Putamen (tissue), 1 donor: ENCODE results near the gene RPS3.
"Not testable (repeated sequence)": the region's sequence is repeated elsewhere in the genome, so short reads cannot be mapped to it uniquely, and the experiment has no call there.

Experiments used
- DNase-seq: peaks from one replicate; pipeline ENCODE4 v3.0.0-alpha.2; 2016; ENCODE audit warnings: low spot score

Gene RPS3

DNA sequence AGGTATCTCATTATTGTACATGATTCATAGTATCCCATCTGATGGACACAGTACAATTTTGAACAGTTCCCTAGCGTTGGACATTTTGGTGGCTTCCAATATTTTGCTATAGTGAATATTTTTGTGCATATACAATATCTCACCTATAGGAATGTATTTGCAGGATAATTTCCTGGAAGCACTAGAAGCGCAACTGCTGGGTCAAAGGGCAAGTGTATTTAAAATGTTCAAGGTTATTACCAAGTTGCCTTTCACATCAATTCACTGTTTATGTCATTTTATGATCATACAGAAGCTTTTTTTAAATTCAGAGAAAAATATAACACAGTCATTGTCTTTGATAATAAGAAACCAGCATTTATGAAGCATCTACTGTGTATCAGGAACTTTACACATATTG is 19.1 kb upstream of the RPS3 start:
- no peak for DNase-seq

DNA sequence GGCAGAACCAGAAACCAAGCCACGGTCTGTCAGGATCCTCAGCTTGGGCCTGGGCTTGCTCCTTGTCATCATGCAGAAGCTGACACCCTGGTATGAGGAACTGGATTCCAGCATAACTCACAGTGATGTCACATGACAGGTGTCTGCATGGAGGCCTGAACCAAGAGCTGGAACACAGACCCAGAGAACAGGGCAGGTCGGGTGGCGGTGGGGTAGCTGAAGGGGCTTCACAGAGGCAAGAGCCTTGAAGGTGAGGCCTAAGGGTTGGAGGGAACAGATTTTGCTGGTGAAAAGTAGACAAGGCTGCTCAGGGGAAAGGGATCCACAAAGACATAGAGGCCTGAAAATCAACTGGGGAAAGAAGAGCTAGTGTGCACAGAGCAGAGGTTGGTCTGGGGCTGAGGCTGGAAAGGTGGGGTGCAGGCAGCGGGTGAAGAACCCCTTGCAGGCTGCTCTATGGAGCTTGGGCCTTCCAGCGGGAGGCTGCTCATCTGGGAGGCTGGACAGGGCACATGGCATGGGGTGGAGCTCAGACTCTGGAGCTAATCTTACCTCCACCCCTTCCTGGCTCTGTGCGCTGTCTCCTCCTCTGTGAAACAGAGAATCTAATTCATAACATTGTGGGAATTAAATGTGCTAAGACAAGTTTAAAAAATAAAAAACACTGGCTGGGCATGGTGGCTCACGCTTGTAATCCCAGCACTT is 18.4 kb upstream of the RPS3 start:
- no peak for DNase-seq

DNA sequence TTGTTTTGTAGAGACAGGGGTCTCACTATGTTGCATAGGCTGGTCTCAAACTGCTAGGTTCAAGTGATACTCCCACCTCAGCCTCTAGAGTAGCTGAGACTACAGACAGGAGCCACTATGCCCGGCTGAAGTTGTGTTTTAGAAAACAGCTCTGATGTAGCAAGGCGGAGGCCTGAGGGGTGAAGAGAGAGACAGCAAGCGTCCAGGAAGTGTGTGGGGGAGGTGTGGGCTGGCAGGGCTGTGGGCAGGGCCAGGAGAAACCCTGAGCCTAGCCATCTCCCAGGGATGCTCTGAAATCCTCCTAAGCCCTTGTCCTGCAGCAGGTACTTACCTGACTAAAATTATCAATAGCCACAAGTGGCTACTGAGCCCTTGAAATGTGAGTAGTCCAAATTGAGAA is 16.1 kb upstream of the RPS3 start:
- DNase-seq = no peak

DNA sequence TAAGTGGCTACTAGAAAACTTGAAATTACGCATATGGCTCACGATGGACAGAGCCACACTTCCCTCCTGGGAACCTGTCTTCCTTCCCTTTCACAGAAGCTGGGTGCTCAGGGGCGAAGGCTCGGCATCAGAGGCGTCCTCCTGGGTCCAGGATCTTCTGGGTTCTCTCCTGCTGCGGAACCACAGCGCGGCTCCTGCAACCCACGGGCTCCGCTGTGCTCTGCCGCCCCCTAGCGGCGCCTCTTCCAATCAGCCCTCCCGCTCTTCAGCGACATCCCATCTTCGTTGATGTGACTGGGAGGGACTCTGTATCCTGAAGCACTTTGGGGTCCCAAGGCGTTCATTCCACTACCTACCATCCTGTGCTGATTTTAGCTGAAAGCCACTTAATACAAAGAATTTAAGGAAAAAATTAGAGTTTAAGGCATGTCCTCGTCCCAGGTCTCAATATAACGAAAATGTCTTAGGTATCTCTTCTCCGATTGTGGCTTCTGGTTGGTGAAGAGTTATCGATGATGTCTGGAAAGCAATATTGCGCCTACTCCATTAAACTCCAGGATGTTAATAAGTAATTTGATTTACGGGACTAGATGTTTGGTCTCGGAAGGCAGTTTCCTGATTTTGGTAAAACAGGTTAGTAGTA is 14.8 kb upstream of the RPS3 start:
- peak; percentile 80 for DNase-seq

DNA sequence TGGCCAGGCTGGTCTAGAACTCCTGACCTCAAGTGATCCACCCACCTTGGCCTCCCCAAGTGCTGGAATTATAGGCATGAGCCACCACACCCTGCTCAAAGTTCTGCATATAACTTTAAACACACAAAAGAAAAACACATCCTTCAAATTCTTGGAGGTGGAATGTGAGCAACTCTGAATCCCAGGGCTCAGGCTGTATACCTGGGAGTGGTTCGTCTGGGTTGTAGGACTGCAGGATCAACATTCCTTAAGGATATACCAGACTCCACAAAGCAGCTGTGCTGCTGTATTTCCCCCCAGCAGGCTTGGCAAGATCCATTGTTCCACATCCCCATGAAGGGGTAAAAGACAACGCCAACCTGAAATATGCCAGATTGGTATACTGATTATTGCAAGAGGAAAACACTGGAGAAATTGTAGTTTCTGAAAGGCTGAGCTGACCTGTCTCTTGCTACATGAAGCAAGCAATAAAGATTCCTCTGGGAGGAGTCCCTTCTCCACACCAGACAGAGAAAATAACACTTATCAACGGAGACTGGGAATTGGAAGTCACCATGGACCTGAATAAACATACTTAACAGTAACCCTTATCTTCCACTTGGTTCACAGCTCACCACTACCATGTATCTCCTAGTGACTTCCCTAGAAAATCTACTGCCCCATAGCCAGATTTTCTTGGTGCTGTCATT is 12.2 kb upstream of the RPS3 start:
- no peak for DNase-seq

DNA sequence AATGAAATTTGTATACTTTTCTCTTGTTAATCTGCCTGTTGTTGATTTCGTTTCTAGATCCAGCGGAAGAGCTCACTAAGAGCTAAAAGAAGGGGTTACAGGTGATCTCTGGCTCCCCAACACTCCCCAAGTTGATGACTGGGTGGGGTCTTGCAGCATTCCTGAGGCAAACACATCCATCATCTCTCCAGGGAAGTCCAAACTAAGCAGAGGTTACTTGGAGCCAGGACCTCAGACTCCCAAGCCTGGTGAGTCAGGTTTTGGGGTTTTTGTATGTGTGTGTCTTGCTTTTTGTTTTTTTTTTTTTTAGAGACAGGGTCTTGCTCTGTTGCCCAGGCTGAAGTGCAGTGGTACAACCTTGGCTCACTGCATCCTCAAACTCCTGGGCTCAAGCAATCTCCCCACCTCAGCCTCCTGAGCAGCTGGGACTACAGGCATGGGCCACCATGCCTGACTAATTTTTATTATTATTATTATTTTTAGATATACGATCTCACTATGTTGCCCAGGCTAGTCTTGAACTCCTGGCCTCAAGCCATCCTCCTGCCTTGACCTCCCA is 11.5 kb upstream of the RPS3 start:
- no peak for DNase-seq

DNA sequence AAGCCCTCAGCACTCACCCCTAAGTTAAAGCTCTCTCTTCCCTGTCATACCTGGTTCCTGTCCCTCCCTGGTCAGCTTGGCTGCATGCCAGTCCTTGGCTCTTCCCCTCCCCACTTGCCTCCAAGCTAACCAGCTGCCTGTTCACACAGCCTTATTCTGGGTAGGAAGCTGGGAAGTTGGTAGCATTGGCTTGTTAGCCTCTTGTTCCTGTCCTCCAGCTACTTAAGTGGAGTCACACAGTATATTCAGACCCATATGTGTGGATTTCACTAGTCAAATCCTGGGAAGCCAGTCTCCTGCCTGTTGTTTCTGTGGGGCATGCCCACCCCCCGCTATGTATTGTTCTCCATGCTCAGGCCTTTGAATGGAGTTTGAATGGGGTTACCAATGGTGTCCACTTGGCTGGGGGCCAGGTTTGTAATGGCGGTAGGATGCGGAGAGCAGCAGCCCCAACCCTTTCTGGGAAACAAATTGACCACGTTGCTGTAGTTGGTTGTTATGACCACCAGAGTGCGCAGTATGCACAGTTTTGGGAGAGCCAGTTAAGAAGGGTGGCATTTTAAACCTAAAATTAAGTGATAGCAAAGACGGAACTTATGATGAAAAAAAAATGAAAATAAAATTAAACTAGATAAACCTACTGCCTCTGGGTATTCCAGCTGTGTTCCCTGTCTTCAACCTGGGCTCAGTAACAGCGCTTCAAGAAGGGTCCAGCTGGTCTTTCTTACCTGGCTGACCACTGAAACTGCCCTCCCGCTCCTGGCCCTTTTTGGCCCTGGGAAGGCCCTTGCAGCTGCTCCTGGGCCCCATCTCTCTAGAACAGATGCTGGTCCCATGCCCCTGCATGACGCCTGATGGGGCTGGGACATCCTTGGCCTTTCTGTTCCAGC is 10.7 kb upstream of the RPS3 start:
- DNase-seq = peak; percentile 67

DNA sequence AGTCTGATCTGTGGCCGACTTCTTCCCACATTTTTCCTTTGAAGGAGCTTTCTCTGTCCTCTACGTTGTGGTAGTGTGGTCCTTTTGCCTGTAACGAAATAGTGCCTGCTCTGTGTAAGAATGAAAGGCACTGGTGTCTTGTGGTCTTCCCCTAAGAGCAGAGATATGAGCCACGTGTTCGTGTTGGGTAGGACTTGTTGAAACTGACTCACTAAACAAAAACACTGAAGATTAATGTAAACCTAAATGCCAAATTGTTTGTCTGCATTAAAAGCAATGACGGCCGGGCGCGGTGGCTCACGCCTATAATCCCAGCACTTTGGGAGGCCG is 10.1 kb upstream of the RPS3 start:
- DNase-seq = no peak

DNA sequence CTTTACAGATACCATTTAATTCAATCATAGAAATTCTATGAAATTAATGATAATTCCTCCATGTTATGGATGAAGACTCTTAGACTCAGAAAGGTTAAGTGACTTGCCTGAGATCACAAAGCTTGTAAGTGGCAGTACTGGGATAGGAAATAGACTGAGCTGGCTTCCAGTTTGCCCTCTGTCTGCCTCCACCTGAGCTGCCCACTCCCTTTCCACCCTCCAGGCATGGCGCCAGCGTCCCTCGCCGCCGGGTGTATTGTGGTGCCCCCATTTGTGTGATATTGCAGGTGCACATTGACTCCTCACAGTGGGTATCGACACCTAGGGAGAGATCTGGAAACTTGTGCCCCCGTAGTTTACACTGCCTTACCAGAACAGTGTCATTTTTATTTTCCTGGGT is 9.4 kb upstream of the RPS3 start:
- no peak for DNase-seq

DNA sequence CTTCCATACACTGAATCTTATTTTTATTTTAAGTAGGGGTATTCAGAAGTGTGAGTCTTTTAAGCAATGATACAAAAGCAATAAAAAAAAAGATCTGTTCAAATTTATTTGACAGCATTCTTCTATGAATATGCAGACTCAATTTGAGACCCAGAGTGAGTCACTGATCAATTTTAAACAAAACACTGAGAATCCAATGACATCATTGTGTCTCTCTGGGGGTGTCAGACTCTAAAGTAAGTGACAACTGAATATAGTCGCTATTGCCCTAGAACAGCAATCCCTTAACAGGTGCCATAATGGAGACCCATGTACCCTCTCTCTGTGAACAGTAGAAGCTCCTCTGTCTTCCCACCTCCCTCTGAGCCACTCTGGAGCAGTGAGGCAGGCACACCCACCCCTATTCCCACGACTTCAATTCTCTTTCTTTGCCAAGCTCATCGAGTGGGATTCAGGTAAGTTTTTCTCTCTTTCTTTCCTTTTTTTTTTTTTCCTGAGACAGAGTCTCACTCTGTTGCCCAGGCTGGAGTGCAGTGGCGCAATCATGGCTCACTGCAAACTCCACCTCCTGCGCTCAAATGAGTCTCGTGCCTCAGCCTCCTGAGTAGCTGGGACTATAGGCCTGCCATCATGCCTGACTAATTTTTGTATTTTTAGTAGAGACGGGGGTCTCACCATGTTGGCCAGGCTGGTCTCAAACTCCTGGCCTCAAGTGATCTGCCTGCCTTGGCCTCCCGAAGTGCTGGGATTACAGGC is 5.1 kb upstream of the RPS3 start:
- peak; percentile 47 for DNase-seq

DNA sequence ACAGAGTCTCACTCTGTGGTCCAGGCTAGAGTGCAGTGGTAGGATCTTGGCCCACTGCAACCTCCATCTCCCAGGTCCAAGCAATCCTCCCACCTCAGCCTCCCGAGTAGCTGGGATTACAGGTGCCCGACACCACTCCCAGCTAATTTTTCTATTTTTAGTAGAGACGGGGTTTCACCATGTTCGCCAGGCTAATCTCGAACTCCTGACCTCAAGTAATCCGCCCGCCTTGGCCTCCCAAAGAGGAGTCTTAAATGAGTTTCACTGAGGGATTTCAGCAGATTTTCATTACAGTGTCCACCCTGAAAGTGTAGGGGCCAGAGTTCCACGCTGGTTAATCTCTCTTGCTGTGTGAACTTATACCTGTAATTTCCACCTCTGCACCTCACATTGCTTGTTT is 412 bp upstream of the RPS3 start:
- no peak for DNase-seq

DNA sequence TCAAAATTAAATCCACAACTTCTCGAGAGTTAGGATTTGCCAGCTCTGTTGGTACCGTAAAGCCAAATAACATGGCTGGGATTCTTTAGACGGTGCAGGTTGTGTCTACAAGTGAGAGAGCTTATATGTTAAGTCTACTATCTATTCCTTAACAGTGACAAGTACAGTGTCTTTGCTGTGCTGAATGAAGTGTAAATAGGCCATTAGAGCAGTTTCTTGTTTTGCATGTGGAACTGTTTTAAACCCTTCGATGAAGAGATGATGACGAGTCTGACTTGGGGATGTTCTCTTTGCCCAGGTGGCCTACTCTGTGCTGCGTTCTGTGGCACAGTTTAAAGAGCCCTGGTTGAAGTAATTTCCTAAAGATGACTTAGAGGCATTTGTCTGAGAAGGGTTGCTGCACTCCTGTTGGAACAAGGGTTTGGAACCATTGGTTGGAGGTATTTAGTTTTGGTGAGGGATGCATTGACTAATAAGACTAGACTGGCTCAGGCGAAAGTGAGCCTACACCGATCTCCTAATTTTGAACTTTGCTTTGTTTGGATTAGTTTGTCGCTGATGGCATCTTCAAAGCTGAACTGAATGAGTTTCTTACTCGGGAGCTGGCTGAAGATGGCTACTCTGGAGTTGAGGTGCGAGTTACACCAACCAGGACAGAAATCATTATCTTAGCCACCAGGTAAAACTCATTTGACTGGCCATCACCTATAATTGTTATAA is 988 bp downstream of the RPS3 start:
- DNase-seq = no peak

DNA sequence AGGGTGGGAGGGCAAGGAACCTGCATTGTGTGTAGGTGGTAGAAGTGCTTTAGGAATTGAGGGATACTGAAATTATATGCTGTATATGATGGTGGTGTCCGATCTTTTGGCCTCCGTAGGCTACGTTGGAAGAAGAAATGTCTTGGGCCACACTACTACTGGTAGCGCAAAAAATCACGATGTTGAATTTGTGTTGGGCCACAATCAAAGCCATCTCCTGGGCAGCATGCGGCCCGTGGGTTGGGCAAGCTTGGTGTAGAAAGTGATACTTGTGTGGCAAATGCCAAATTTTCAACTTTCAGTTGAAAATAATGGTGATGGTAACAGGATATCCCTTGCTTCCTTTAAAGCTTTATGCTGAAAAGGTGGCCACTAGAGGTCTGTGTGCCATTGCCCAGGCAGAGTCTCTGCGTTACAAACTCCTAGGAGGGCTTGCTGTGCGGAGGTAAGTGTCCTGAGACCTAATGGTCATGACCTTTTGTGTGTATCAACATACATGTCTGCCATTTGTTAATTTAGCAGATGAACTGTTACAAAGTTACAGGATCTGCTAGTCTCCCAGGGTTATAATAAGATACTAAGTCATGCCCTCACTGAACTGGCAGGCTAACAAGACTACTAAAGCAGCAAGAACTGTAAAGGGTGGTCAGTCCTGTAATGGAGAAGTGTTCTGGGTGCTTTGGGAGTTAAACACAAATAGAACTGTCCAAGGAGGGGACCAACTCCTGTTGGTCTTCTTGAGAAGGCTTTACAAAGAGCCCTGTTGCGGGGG is 2.9 kb downstream of the RPS3 start:
- no peak for DNase-seq

DNA sequence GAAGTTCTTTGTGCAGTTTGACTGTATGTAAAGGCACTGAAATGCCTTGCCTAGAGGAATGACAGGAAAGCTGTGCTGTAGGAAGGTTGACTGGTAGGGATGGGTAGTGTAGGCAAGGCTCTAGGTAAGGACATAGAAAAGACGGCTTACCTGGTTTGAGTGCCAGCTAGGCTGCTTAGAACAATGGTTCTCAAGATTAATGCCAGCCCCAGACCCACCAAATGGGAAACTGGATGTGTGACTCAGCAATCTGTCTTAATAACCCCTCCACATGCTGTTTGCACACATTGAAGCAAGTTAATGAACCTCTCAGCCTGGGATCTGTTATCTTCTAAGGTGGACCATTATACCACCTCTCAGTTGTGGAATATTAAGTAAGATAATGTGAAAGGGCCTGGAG is 3.7 kb downstream of the RPS3 start:
- DNase-seq = no peak

DNA sequence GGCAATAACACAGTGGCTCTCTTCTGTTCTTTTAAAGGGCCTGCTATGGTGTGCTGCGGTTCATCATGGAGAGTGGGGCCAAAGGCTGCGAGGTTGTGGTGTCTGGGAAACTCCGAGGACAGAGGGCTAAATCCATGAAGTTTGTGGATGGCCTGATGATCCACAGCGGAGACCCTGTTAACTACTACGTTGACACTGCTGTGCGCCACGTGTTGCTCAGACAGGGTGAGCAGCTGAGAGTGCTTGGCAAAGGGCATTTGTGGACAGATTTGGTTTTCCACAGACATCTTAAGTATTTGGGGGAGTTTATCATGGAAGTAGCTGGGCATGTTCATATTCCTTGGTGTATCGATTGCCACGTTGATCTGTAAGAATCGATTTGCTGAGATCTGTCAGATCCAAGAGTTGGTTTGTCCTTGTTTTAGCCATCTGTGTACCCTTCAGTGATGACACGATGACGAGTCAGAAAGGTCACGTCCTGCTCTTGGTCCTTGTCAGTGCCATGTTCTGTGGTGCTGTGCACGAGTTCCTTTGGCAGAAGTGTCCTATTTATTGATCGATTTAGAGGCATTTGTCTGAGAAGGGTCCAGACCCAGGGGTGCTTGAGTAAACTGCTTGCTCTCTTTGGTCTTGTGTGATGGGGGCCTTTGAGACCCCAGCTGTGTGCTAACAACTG is 4.8 kb downstream of the RPS3 start:
- no peak for DNase-seq

DNA sequence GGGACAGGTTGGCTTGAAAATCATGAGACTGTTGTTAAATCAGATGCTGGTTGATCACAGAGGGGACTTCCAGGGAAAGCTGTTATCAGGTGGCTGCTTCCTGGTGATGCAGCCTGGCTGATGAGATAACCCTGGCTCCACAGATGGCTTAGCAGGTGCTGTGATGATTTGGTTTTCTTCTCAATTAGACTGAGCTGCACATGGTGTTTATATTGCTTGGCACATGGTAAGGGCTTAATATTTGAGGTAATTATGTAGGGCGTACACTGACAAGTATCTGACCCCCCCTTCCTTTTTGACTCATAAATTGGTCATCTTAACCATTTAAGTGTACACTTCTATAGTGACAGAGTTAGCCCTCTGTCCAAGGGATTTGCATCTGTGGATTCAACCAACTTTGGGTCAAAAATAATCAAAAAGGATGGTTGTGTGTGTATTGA is 7.0 kb downstream of the RPS3 start:
- no peak for DNase-seq

DNA sequence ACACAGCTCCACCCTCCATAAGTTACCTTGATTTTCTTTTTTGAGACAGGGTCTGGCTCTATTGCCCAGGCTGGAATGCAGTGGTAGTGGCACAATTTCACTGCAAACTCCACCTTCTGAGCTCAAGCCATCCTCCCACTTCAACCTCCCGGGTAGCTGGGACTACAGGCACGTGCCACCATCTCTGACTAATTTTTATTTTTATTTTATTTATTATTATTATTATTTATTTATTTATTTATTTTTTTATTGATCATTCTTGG is 9.6 kb downstream of the RPS3 start:
- no peak for DNase-seq

DNA sequence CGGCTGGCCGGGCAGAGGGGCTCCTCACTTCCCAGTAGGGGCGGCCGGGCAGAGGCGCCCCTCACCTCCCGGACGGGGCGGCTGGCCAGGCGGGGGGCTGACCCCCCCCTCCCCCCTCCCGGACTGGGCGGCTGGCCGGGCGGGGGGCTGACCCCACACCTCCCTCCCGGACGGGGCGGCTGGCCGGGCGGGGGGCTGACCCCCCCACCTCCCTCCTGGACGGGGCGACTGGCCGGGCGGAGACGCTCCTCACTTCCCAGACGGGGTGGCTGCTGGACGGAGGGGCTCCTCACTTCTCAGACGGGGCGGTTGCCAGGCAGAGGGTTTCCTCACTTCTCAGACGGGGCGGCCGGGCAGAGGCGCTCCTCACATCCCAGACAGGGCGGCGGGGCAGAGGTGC is 10.7 kb downstream of the RPS3 start:
- DNase-seq = not testable (repeated sequence)

DNA sequence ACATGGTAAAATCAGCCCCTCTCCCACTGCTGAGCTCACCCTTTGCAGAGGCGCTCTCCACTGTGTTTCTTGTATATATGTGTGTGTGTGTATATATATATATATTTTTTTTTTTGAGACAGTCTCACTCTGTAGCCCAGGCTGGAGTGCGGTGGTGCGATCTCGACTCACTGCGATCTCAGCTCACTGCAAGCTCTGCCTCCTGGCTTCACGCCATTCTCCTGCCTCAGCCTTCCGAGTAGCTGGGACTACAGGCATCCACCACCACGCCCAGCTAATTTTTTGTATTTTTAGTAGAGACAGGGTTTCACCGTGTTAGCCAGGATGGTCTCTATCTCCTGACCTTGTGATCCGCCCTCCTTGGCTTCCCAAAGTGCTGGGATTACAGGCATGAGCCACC is 13.8 kb downstream of the RPS3 start:
- DNase-seq = not testable (repeated sequence)

DNA sequence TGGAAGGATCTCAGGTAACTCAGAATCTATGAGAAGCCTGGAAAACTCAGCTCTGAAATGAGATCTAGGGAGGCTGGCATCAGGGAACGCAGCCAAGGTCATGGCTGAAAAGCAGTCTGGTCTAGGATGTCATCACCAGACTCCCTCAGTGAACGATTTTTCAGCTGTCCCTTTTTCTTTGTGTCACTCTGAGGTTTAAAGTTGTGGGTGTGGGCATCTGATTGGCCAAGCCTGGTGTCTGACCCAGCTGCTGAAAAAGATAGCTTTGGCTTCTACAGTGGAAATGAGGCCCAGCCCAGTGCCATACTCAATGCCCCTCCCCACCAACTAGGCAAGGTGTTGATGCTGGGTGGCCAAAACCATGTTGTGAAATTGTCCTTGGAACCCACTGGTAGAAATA is 14.5 kb downstream of the RPS3 start:
- DNase-seq = no peak
